Heart left ventricle (tissue), 16 donors: Measurements from ENCODE around the gene PMF1. TPM values are rescaled to one million over a fixed set of nuclear protein-coding genes. Genes with fewer than 3 reads are reported as not detected.

ENCODE experiments used
- ATAC-seq, 4 donors: fragments of 200-7000 bp; cut with Tn5 transposase; one replicate each; pipeline ENCODE4 v1.9.1; 2020 to 2022; ENCODE audit warnings: moderate library complexity in 4 of 4, mild to moderate bottlenecking in 3 of 4, moderate number of reproducible peaks in 1 of 4
- DNase-seq, 5 donors: peaks; one replicate each; pipeline ENCODE4 v3.0.0-alpha.2; 2020
- H3K27ac ChIP-seq, 12 donors: fragments of 200-600 bp; sonication (generic) in 4 of 12; one replicate each; pipeline versions ENCODE4 v1.5.0 to v1.8.0; 2016 to 2022; ENCODE audit warnings: mild to moderate bottlenecking in 2 of 12
- H3K27me3 ChIP-seq, 9 donors: fragments of 200-600 bp; sonication (generic) in 2 of 9; one replicate each; pipeline versions ENCODE4 v1.5.1 to v1.8.0; 2016 to 2022; ENCODE audit warnings: mild to moderate bottlenecking in 3 of 9
- H3K36me3 ChIP-seq, 9 donors: fragments of 200-600 bp; sonication (generic) in 2 of 9; one replicate each; pipeline versions ENCODE4 v1.5.0 to v1.8.0; 2018 to 2022; ENCODE audit warnings: mild to moderate bottlenecking in 2 of 9
- H3K4me1 ChIP-seq, 12 donors: fragments of 200-600 bp; sonication (generic) in 4 of 12; one replicate each; pipeline versions ENCODE4 v1.5.0 to v1.8.0; 2016 to 2022; ENCODE audit warnings: mild to moderate bottlenecking in 3 of 12
- H3K4me3 ChIP-seq, 12 donors: fragments of 200-600 bp; sonication (generic) in 4 of 12; one replicate each; pipeline versions ENCODE4 v1.5.0 to v1.8.0; 2017 to 2022; ENCODE audit warnings: mild to moderate bottlenecking in 9 of 12, moderate library complexity in 4 of 12
- H3K9me3 ChIP-seq, 12 donors: fragments of 200-600 bp; sonication (generic) in 4 of 12; one replicate each; pipeline versions ENCODE4 v1.5.0 to v1.8.0; 2016 to 2022; ENCODE audit warnings: mild to moderate bottlenecking in 1 of 12
- POLR2A ChIP-seq, 2 donors: fragments of 450-650 bp; IDR thresholded peaks; one replicate each; pipeline ENCODE4 v1.6.1; 2017; ENCODE audit warnings: antibody characterized with exemption in 2 of 2, mild to moderate bottlenecking in 2 of 2, moderate library complexity in 2 of 2
- WGBS, 4 donors: extraction: QIAGEN DNeasy Blood & Tissue Kit in 2 of 4; methylation state at CpG; one replicate each; pipeline versions ENCODE4 v1.1.5 to v1.1.7; 2013 to 2018; 5-methylcytosine and 5-hydroxymethylcytosine counted together
- intact Hi-C, 10 donors: fragments of 100-400 bp; cut with DNase I; formaldehyde crosslinking; loops; one replicate each; pipeline versions ENCODE4 v1.11.1 to v1.14.2; 2022
- polyA plus RNA-seq, 2 donors: library from polyadenylated mRNA; stranded (reverse); fragments of 200-250 nt; gene quantifications; one replicate each; pipeline ENCODE4 v1.2.3, GENCODE V29; 2013
- total RNA-seq, 9 donors: library from RNA; depleted of rRNA in 2 of 9; stranded (reverse); fragments of >200 nt in 2 of 9; fragmentation: NEBNext Ultra II Directional in 3 of 9; extraction: Animal tissue kit (Norgen Biotek cat#: 25700) in 3 of 9; gene quantifications; one replicate each; pipeline versions ENCODE4 v1.1.0 to v1.2.4, GENCODE V29; 2016 to 2023
- TF ChIP-seq, protein P1 (sequence below), 12 donors: fragments of 200-600 bp; sonication (generic) in 4 of 12; IDR thresholded peaks; one replicate each; pipeline versions ENCODE4 v1.5.0 to v1.8.0; 2018 to 2022; ENCODE audit warnings: antibody characterized with exemption in 12 of 12, mild to moderate bottlenecking in 5 of 12
- donor health status: ischemic (EF 13 %, LVEDD 7.1; RV severe dilation, severe dysfunction).
- donor health status: healthy with polysubstance abuse.
- donor health status: DM: no; HTN: yes; CAD: no.
- donor health status: DM: no; HTN: no; CAD: no.
- donor health status: ischemic (EF 25% LVEDD 6.9; RV normal size, moderate dysfunction).
- donor health status: ischemic (EF 25% LVEDD 5.7; RV mildly dilated, moderate dysfunction).
- donor health status: healthy.
- donor health status: DM: yes; HTN: yes; CAD: no.
- donor health status: ischemic (EF 35%, LVEDD 5.7; RV mildly dilated, moderate dysfunction).
- donor health status: nonischemic (EF 11% LVEDD 7.7; RV severe dilation, severe dysfunction).
- donor health status: DM: yes; HTN: yes; CAD: no.
- donor health status: PGD.
- donor health status: ischemic (EF 29% LVEDD 5.4; RV normal size, mild dysfunction).
- donor health status: nonischemic (EF 23%, LVEDD 6.1; RV moderate dilation, normal function).

The PMF1 gene
- total and polyA plus RNA-seq, 11 donors, result 57.8 to 122 (median 68.2) TPM

GRCh38 chr1:156238248-156238647, 25.4 kb downstream of the PMF1 start:
- intact Hi-C loops, result no loop called here
- DNase-seq, result no peak
- Histone ChIP-seq H3K27me3 (no peaks in the 10 kb centered on the region), H3K4me1 (no peaks in the 10 kb centered on the region), H3K9me3 (no peaks in the 10 kb centered on the region), H3K4me3 (no peak overlapping the region), H3K27ac (no peak overlapping the region), H3K36me3 (peaks cover 2 to 87% (median 74%) of the 10 kb centered on the region in 9 donors)
- 91 to 95% (median 94%) methylated on average over 5 of the region's 5 CpGs for WGBS, 4 donors
- no peak for TF ChIP-seq POLR2A (IDR thresholded peaks at IDR 0.05)
- TF ChIP-seq, protein P1, sequence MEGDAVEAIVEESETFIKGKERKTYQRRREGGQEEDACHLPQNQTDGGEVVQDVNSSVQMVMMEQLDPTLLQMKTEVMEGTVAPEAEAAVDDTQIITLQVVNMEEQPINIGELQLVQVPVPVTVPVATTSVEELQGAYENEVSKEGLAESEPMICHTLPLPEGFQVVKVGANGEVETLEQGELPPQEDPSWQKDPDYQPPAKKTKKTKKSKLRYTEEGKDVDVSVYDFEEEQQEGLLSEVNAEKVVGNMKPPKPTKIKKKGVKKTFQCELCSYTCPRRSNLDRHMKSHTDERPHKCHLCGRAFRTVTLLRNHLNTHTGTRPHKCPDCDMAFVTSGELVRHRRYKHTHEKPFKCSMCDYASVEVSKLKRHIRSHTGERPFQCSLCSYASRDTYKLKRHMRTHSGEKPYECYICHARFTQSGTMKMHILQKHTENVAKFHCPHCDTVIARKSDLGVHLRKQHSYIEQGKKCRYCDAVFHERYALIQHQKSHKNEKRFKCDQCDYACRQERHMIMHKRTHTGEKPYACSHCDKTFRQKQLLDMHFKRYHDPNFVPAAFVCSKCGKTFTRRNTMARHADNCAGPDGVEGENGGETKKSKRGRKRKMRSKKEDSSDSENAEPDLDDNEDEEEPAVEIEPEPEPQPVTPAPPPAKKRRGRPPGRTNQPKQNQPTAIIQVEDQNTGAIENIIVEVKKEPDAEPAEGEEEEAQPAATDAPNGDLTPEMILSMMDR (IDR thresholded peaks at IDR 0.05), result no peak
- no peak for ATAC-seq

DNA sequence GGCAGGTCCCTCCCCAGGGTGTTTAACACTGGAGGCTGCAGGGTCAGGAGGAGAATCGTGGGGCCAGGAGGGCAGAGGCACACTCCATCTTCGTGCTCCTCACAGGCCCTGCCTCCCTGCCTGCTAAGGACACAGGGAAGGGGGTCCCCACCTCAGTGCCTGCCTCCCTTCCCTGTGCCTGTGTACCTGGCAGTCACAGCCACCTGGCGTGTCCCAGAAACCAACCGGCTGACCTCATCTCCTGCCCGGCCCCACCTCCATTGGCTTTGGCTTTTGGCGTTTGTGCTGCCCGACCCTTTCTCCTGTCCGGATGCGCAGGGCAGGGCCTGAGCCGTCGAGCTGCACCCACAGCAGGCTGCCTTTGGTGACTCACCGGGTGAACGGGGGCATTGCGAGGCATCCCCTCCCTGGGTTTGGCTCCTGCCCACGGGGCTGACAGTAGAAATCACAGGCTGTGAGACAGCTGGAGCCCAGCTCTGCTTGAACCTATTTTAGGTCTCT, 28.6 kb downstream of the PMF1 start:
- Histone ChIP-seq H3K36me3 (peaks cover 1 to 57% (median 44%) of the 10 kb centered on the region in 9 donors), H3K4me1 (peaks cover 3 to 15% (median 11%) of the 10 kb centered on the region in 12 donors), H3K9me3 (no peaks in the 10 kb centered on the region), H3K27me3 (peaks cover 0 to 17% (median 14%) of the 10 kb centered on the region in 9 donors), H3K4me3 (no peak overlapping the region), H3K27ac (no peak overlapping the region)
- TF ChIP-seq POLR2A (IDR thresholded peaks at IDR 0.05), result no peak
- TF ChIP-seq, protein P1 (IDR thresholded peaks at IDR 0.05), result no peak
- no peak for ATAC-seq
- no peak for DNase-seq
- intact Hi-C loops, result loop anchor here in 1 of 10 donors (10.0 kb wide), 1 partner anchor 73 kb away; no protein-coding TSS in a partner anchor
- 74 to 82% (median 76%) methylated on average over 13 to 15 of the region's 15 CpGs for WGBS, 4 donors

- TF ChIP-seq, protein P1 (IDR thresholded peaks at IDR 0.05), result no peak
- TF ChIP-seq POLR2A (IDR thresholded peaks at IDR 0.05), result no peak
- Histone ChIP-seq H3K27ac (no peak within 1 kb of the TSS), H3K4me1 (peaks cover 3 to 19% (median 12%) of the 10 kb centered on the region in 12 donors), H3K36me3 (peaks cover 0 to 51% (median 38%) of the 10 kb centered on the region in 9 donors), H3K4me3 (no peak within 1 kb of the TSS), H3K9me3 (no peaks in the 10 kb centered on the region), H3K27me3 (peaks cover 0 to 17% (median 14%) of the 10 kb centered on the region in 9 donors)
- WGBS, 4 donors, result 85 to 90% (median 90%) methylated on average over 12 to 14 of the region's 14 CpGs
- intact Hi-C loops, result loop anchor here in 1 of 10 donors (10.0 kb wide), 1 partner anchor 73 kb away; no protein-coding TSS in a partner anchor
- DNase-seq (no peak), ATAC-seq (no peak)
These were observed 29.1 kb downstream of the PMF1 start, which contains the start of gene BGLAP for GRCh38 chr1:156241926-156242325. BGLAP (plus strand) TSS chr1:156242184; CDS start chr1:156242232, 48 bp downstream.

DNA sequence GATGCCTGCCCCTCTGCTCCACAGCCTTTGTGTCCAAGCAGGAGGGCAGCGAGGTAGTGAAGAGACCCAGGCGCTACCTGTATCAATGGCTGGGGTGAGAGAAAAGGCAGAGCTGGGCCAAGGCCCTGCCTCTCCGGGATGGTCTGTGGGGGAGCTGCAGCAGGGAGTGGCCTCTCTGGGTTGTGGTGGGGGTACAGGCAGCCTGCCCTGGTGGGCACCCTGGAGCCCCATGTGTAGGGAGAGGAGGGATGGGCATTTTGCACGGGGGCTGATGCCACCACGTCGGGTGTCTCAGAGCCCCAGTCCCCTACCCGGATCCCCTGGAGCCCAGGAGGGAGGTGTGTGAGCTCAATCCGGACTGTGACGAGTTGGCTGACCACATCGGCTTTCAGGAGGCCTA, 29.9 kb downstream of the PMF1 start:
- no peaks in the 10 kb centered on the region for H3K9me3 ChIP-seq
- TF ChIP-seq, protein P1 (IDR thresholded peaks at IDR 0.05), result no peak
- TF ChIP-seq POLR2A (IDR thresholded peaks at IDR 0.05), result no peak
- no peak overlapping the region for H3K27ac ChIP-seq
- ATAC-seq, result no peak
- peaks cover 0 to 43% (median 30%) of the 10 kb centered on the region in 9 donors for H3K36me3 ChIP-seq
- H3K4me1 ChIP-seq, result peaks cover 3 to 28% (median 20%) of the 10 kb centered on the region in 12 donors
- H3K4me3 ChIP-seq, result no peak overlapping the region
- peaks cover 0 to 17% (median 14%) of the 10 kb centered on the region in 9 donors for H3K27me3 ChIP-seq
- no peak for DNase-seq
- WGBS, 4 donors, result 70 to 83% (median 81%) methylated on average over 4 to 10 of the region's 10 CpGs
- intact Hi-C loops, result loop anchor here in 1 of 10 donors (10.0 kb wide), 1 partner anchor 72 kb away; no protein-coding TSS in a partner anchor
